ENCODE measurements around the gene PGA3.
"Not testable (repeated sequence)": the region's sequence is repeated elsewhere in the genome, so short reads cannot be mapped to it uniquely, and the experiment has no call there.

- not testable (repeated sequence) for TF ChIP-seq CTCF (conservative IDR thresholded peaks at IDR 0.05; ENCODE audit: low read length); EZH2phosphoT487 (IDR thresholded peaks at IDR 0.05; ENCODE audit: borderline replicate concordance, low read depth, low read length)
These were observed 18.7 kb downstream of the PGA3 start, which contains the start of gene PGA4 for GRCh38 chr11:61222047-61222446.

All from OCI-LY7 (cell line).